Adrenal gland (tissue), 12 donors: ENCODE measurements around the gene CENPI. TPM values are rescaled to one million over a fixed set of nuclear protein-coding genes. Genes with fewer than 3 reads are reported as not detected.

ENCODE experiments used
- DNase-seq, 7 donors: peaks; one replicate each; pipeline ENCODE4 v3.0.0-alpha.2; 2019 to 2020
- H3K27ac ChIP-seq, 5 donors: fragments of 200-600 bp; sonication (generic) in 4 of 5; 1 replicate in 3 of 5; 2 replicates in 2 of 5; pipeline versions ENCODE4 v1.5.1 to v1.8.0; 2016 to 2020; ENCODE audit warnings: mild to moderate bottlenecking in 1 of 5
- H3K27me3 ChIP-seq: fragments of 200-600 bp; 2 replicates; pipeline ENCODE4 v1.8.0; 2021
- H3K36me3 ChIP-seq, 2 donors: fragments of 200-600 bp; replicated peaks in 1 of 2; 1 replicate in 1 of 2; 2 replicates in 1 of 2; pipeline versions ENCODE4 v1.5.1 to v1.8.0; 2018 to 2022
- H3K4me1 ChIP-seq, 2 donors: fragments of 200-600 bp; replicated peaks in 1 of 2; 1 replicate in 1 of 2; 2 replicates in 1 of 2; pipeline versions ENCODE4 v1.5.1 to v1.8.0; 2018 to 2021
- H3K4me3 ChIP-seq, 4 donors: fragments of 200-600 bp; sonication (generic) in 3 of 4; one replicate each; pipeline ENCODE4 v1.5.1; 2016 to 2018
- H3K9me3 ChIP-seq, 3 donors: fragments of 200-600 bp; sonication (generic) in 1 of 3; replicated peaks in 1 of 3; 1 replicate in 2 of 3; 2 replicates in 1 of 3; pipeline versions ENCODE4 v1.5.1 to v1.8.0; 2016 to 2021
- POLR2A ChIP-seq, 2 donors: fragments of 450-650 bp; IDR thresholded peaks; one replicate each; pipeline ENCODE4 v1.6.1; 2017; ENCODE audit warnings: antibody characterized with exemption in 2 of 2, mild to moderate bottlenecking in 2 of 2, moderate library complexity in 1 of 2
- WGBS, 4 donors: extraction: QIAGEN DNeasy Blood & Tissue Kit in 2 of 4; methylation state at CpG; one replicate each; pipeline versions ENCODE4 v1.1.5 to v1.1.7; 2013 to 2017; 5-methylcytosine and 5-hydroxymethylcytosine counted together
- intact Hi-C, 2 donors: fragments of 100-400 bp; cut with DNase I; formaldehyde crosslinking; loops; one replicate each; pipeline versions ENCODE4 v1.14.1 to v1.15.0; 2022 to 2023
- polyA plus RNA-seq, 3 donors: library from polyadenylated mRNA; stranded (reverse); fragments of 200-250 nt in 2 of 3; fragments of 350-450 nt in 1 of 3; fragmentation: Illumina TruSeq in 1 of 3; extraction: RNeasy Lipid Tissue Mini Kit (QIAGEN cat#74804) in 1 of 3; gene quantifications; one replicate each; pipeline ENCODE4 v1.2.3, GENCODE V29; 2013 to 2014
- total RNA-seq, 9 donors: library from RNA; depleted of rRNA in 4 of 9; stranded (reverse); fragments of >200 nt in 4 of 9; fragments of 120-200 nt in 1 of 9; fragmentation: NEBNext Ultra II Directional in 1 of 9; extraction: Animal tissue kit (Norgen Biotek cat#: 25700) in 1 of 9; gene quantifications; one replicate each; pipeline versions ENCODE4 v1.1.0 to v1.2.4, GENCODE V29; 2013 to 2023
- TF ChIP-seq, protein P1 (sequence below), 6 experiments: fragments of 450-650 bp in 4 of 6; fragments of 200-600 bp in 2 of 6; sonication (generic) in 1 of 6; IDR thresholded peaks; 1 replicate in 5 of 6; 2 replicates in 1 of 6; pipeline versions ENCODE4 v1.5.1 to v1.8.0; 2016 to 2021; ENCODE audit warnings: antibody characterized with exemption in 6 of 6, mild to moderate bottlenecking in 2 of 6, moderate library complexity in 1 of 6
- donor health status: healthy with polysubstance abuse.
- donor health status: Bipolar disorder and iron deficiency.
- donor health status: DM: yes; HTN: yes; CAD: no.
- donor health status: DM: no; HTN: no; CAD: no.
- donor health status: DM: no; HTN: no; CAD: no.
- donor health status: DM: yes; HTN: yes; CAD: no.

The CENPI gene
- total and polyA plus RNA-seq, 12 donors: 0.06 to 9.2 (median 0.61) TPM

DNA sequence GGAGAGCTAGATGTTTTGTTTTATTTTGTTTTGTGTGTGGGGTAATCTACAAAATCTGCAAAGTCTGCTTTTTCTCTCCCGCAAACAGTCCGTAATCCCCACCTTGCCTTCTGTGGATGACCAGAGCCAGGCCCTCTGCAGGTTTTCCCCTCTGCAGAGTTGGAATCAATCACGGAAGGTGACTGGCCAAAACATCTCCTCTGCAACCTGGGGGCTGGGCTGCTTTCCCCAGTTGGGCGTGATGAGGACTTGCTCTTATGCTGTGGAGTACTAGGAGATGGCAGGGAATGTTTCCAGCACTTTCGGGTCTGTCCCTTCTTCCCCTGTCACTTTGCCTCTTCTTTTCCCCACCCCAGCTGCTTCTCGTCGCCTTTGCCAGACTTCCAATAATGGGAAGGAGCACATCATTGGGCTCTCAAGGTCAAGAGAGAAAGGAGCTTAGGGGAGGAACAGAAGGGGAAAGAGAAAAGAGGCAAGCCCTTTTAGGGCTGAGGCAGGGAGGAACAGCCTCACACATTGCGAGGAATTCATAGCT lies 18.2 kb upstream of the CENPI start:
- DNase-seq: no peak
- no peaks in the 10 kb centered on the region for H3K4me1 ChIP-seq
- no peak for TF ChIP-seq POLR2A (IDR thresholded peaks at IDR 0.05)
- TF ChIP-seq, protein P1, sequence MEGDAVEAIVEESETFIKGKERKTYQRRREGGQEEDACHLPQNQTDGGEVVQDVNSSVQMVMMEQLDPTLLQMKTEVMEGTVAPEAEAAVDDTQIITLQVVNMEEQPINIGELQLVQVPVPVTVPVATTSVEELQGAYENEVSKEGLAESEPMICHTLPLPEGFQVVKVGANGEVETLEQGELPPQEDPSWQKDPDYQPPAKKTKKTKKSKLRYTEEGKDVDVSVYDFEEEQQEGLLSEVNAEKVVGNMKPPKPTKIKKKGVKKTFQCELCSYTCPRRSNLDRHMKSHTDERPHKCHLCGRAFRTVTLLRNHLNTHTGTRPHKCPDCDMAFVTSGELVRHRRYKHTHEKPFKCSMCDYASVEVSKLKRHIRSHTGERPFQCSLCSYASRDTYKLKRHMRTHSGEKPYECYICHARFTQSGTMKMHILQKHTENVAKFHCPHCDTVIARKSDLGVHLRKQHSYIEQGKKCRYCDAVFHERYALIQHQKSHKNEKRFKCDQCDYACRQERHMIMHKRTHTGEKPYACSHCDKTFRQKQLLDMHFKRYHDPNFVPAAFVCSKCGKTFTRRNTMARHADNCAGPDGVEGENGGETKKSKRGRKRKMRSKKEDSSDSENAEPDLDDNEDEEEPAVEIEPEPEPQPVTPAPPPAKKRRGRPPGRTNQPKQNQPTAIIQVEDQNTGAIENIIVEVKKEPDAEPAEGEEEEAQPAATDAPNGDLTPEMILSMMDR (IDR thresholded peaks at IDR 0.05): no peak
- H3K9me3 ChIP-seq: no peaks in the 10 kb centered on the region
- H3K4me3 ChIP-seq: no peak overlapping the region
- no peak overlapping the region for H3K27ac ChIP-seq
- peaks cover 16% of the 10 kb centered on the region for H3K27me3 ChIP-seq
- H3K36me3 ChIP-seq: no peaks in the 10 kb centered on the region
- 49 to 61% (median 54%) methylated on average over 7 to 8 of the region's 8 CpGs for WGBS, 4 donors
- intact Hi-C loops: no loop called here

DNA sequence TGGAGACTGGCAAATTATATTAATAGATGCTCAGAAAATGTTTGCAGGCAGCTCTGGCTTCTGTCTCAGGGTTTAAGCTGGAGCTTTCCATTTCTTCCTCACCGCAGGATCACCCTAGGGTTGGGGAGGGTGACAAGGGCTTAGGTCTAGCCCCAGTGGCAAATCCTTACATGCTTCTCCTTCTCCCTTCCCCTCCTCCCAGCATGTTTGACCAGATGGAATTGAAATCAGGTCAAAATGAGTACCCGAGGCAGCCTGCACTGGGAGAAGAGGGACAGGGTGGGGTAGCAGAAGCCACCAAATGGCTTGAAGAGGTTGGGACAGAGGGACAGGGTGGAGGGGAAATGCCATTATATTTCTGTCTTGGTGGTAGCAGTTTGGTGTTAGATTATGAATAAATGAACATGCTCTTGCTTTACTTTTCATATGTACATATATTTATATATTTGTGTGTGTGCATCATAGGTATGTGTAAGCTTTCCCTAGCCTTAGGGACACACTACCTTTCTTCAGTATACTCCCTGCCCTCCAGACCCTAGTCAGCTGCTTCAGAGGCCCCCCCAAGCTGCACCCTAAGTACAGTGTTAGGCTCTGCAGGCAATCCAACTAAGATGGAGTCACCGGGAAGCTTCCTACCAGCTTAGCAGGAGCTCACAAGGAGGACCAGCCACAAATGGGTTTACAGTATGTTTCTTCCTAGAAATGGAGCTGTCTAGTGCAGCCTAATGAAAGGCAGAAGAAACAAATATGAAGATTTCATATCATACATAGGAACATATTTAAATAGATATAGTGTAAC lies 17.5 kb upstream of the CENPI start:
- no peak for DNase-seq
- no peak overlapping the region for H3K27ac ChIP-seq
- 69 to 85% (median 71%) methylated on average over 2 to 3 of the region's 3 CpGs for WGBS, 4 donors
- H3K4me3 ChIP-seq: no peak overlapping the region
- no peaks in the 10 kb centered on the region for H3K36me3 ChIP-seq
- no peaks in the 10 kb centered on the region for H3K4me1 ChIP-seq
- H3K9me3 ChIP-seq: no peaks in the 10 kb centered on the region
- H3K27me3 ChIP-seq: peaks cover 23% of the 10 kb centered on the region
- TF ChIP-seq, protein P1 (IDR thresholded peaks at IDR 0.05): no peak
- TF ChIP-seq POLR2A (IDR thresholded peaks at IDR 0.05): no peak
- intact Hi-C loops: no loop called here

DNA sequence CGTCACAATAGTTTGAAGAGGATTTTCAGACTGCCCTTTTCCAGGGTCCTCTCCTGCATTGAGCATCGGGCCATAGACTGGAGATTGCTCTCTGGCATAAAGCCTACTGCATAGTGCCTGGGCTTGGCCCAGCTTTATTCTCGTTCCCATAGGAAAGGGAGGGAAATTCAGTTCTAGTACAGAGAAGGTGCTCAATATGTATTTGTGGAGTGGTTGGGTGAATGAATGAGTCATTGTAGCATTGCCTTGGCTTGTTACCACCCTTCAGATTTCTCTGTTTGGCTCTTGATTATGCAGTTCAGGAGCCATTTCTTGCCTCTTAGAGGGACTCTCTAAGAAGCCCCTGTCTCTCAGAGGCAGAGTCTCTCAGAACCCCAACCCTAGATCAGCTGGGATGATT lies 16.8 kb upstream of the CENPI start:
- peaks cover 25% of the 10 kb centered on the region for H3K27me3 ChIP-seq
- TF ChIP-seq, protein P1 (IDR thresholded peaks at IDR 0.05): no peak
- no peak for TF ChIP-seq POLR2A (IDR thresholded peaks at IDR 0.05)
- no peak overlapping the region for H3K27ac ChIP-seq
- H3K36me3 ChIP-seq: no peaks in the 10 kb centered on the region
- no peak for DNase-seq
- intact Hi-C loops: no loop called here
- H3K9me3 ChIP-seq: no peaks in the 10 kb centered on the region
- no peak overlapping the region for H3K4me3 ChIP-seq
- WGBS, 4 donors: 60 to 87% (median 71%) methylated on average over 3 of the region's 3 CpGs
- no peaks in the 10 kb centered on the region for H3K4me1 ChIP-seq

DNA sequence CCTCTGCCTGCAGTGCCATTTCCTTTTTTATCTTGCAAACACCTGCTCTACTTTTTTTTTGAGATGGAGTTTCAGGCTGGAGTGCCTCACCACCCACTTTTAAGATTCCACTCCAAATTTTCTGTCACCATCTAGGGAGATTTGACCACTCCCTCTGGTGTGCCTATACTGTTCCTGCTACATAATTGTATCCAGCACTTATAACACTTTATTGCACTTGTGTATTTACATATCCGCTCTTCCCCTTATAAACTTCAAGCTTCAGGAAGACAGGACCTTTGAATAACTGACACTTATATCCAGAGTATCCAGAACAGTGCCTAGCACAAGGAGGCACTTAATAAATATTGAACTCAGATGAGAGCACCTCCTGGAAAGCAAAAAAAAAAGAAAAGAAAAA lies 6.2 kb upstream of the CENPI start:
- Histone ChIP-seq H3K9me3 (no peaks in the 10 kb centered on the region), H3K27me3 (no peaks in the 10 kb centered on the region), H3K4me3 (no peak overlapping the region), H3K27ac (no peak overlapping the region), H3K4me1 (no peaks in the 10 kb centered on the region), H3K36me3 (no peaks in the 10 kb centered on the region)
- no peak for DNase-seq
- no peak for TF ChIP-seq POLR2A (IDR thresholded peaks at IDR 0.05)
- TF ChIP-seq, protein P1 (IDR thresholded peaks at IDR 0.05): no peak
- intact Hi-C loops: no loop called here
- WGBS, 4 donors: 79 to 100% (median 90%) methylated on average over 1 of the region's 1 CpG
